ENCODE measurements around the gene ANK3. TPM values are rescaled to one million over a fixed set of nuclear protein-coding genes. Genes with fewer than 3 reads are reported as not detected.

The ANK3 gene
- total RNA-seq, 1 donor from 2014 or later = 35.1 TPM

DNA sequence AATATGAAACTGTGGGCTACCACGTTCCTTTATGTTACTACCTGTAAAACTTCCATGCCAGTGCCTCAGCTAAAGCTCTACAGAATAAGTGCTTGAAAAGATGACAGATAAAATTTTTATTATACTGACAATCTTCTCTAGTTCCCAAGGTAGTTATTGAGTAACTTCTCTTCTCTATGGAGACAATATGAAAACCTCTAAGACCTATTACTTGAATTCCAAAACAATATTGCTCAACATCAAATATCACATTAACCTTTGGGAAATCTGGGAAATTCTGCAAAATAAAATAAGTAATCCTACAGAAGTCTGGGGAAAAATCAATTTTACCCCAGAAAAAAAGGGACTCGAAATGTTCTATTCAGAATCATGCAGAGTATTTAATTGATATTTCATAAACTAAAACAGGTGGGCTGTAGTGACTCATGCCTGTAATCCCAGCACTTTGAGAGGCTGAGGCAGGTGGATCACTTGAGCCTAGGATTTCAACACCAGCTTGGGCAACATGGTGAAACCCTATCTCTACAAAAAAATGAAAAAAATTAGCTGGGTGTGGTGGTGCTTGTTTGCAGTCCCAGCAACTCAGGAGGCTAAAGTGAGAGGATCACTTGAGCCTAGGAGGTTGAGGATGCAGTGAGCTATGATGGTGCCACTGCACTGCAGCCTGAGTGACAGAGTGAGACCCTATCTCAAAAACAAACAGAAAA is 23.8 kb upstream of the ANK3 start:
- Mint-ChIP-seq H3K27me3 (ENCODE audit: low read depth) (no peaks in the 10 kb centered on the region), H3K36me3 (ENCODE audit: low read depth) (no peaks in the 10 kb centered on the region), H3K9me3 (ENCODE audit: low read depth) (no peaks in the 10 kb centered on the region), H3K4me1 (ENCODE audit: low read depth) (peaks cover 56% of the 10 kb centered on the region), H3K27ac (ENCODE audit: unreplicated experiment) (no peak overlapping the region), H3K4me3 (ENCODE audit: unreplicated experiment) (no peak overlapping the region)
- no peak for DNase-seq (ENCODE audit: low spot score)
- TF ChIP-seq, protein P1, sequence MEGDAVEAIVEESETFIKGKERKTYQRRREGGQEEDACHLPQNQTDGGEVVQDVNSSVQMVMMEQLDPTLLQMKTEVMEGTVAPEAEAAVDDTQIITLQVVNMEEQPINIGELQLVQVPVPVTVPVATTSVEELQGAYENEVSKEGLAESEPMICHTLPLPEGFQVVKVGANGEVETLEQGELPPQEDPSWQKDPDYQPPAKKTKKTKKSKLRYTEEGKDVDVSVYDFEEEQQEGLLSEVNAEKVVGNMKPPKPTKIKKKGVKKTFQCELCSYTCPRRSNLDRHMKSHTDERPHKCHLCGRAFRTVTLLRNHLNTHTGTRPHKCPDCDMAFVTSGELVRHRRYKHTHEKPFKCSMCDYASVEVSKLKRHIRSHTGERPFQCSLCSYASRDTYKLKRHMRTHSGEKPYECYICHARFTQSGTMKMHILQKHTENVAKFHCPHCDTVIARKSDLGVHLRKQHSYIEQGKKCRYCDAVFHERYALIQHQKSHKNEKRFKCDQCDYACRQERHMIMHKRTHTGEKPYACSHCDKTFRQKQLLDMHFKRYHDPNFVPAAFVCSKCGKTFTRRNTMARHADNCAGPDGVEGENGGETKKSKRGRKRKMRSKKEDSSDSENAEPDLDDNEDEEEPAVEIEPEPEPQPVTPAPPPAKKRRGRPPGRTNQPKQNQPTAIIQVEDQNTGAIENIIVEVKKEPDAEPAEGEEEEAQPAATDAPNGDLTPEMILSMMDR (IDR thresholded peaks at IDR 0.05) = no peak

DNA sequence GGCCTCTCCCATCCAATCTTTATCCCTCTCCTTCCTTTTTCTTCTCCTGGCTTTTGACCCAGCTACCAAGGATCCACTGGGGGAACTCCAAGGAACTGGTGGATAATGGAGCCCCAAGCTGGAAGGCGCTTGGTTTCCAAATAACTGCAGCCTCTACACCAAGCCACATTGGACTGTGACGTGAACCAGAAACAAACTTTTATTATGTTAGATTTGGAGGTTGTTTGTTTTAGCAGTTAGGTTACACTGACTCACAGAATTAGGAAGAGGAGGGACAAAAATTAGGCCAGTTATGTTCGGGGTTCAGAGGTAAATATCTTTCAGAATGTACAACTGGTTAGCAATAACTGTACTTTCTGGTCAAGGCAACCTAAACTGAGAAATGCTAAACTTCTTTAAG is 21.3 kb upstream of the ANK3 start:
- H3K9me3 Mint-ChIP-seq (ENCODE audit: low read depth) = no peaks in the 10 kb centered on the region
- no peak overlapping the region for H3K4me3 Mint-ChIP-seq (ENCODE audit: unreplicated experiment)
- H3K27me3 Mint-ChIP-seq (ENCODE audit: low read depth) = no peaks in the 10 kb centered on the region
- TF ChIP-seq, protein P1 (IDR thresholded peaks at IDR 0.05) = no peak
- H3K4me1 Mint-ChIP-seq (ENCODE audit: low read depth) = peaks cover 36% of the 10 kb centered on the region
- no peaks in the 10 kb centered on the region for H3K36me3 Mint-ChIP-seq (ENCODE audit: low read depth)
- H3K27ac Mint-ChIP-seq (ENCODE audit: unreplicated experiment) = no peak overlapping the region
- DNase-seq (ENCODE audit: low spot score) = no peak

DNA sequence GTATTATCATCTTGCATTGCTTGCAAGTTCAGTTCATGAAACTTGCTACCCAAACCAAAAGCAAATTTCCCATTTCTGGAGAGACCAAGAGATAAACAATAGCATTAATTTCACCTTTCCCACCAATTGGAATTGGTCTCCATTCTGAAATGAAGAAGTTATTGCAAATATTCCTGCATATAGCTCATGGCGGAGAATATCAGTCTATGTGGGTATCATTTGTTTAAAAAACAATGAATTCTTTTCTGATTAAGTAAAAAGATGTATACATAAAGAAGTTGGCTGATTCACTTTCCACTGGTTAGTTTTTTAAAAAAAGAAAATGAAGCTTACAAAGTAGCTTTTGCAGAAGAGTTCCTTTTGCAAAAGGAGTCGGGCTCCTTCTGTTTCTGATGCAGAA is 19.5 kb upstream of the ANK3 start:
- no peak for DNase-seq (ENCODE audit: low spot score)
- H3K4me3 Mint-ChIP-seq (ENCODE audit: unreplicated experiment) = no peak overlapping the region
- TF ChIP-seq, protein P1 (IDR thresholded peaks at IDR 0.05) = no peak
- H3K27me3 Mint-ChIP-seq (ENCODE audit: low read depth) = no peaks in the 10 kb centered on the region
- no peak overlapping the region for H3K27ac Mint-ChIP-seq (ENCODE audit: unreplicated experiment)
- H3K9me3 Mint-ChIP-seq (ENCODE audit: low read depth) = peaks cover 6% of the 10 kb centered on the region
- H3K36me3 Mint-ChIP-seq (ENCODE audit: low read depth) = peaks cover 2% of the 10 kb centered on the region
- H3K4me1 Mint-ChIP-seq (ENCODE audit: low read depth) = peaks cover 21% of the 10 kb centered on the region

DNA sequence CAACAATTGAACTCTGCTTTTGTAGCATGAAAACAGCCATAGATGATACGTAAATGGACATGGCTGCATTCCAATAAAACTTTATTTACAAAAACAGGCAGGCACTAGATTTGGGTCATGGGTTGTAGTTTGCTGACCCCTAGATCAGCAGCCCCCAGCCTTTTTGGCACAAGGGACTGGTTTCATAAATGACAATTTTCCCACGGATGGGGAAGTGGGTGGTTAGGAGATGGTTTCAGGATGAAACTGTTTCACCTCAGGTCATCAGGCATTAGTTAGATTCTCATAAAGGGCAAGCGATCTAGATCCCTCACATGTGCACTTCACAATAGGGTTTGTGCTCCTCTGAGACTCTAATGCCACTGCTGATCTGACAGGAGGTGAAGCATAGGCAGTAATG is 16.5 kb upstream of the ANK3 start:
- H3K36me3 Mint-ChIP-seq (ENCODE audit: low read depth) = peaks cover 2% of the 10 kb centered on the region
- peaks cover 11% of the 10 kb centered on the region for H3K9me3 Mint-ChIP-seq (ENCODE audit: low read depth)
- no peak overlapping the region for H3K27ac Mint-ChIP-seq (ENCODE audit: unreplicated experiment)
- no peak overlapping the region for H3K4me3 Mint-ChIP-seq (ENCODE audit: unreplicated experiment)
- DNase-seq (ENCODE audit: low spot score) = no peak
- TF ChIP-seq, protein P1 (IDR thresholded peaks at IDR 0.05) = no peak
- H3K27me3 Mint-ChIP-seq (ENCODE audit: low read depth) = no peaks in the 10 kb centered on the region
- H3K4me1 Mint-ChIP-seq (ENCODE audit: low read depth) = peaks cover 13% of the 10 kb centered on the region

DNA sequence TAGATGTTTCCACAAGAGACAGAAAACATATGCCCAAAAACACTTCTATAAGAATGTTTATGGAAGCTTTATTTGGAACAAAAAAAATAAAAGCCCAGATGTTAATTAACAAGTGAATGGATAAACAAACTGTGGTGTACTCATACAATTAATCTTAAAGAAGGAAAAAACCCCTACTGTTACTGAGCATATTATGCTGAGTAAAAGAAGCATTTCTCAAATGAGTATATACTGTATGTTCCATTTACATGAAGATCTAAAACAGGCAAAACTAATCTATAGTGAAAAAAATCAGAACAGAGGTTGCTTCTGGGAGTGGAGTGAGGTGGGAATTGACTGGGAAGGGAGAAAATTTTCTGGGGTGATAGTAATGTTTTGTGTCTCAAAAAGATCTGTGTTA is 15.5 kb upstream of the ANK3 start:
- DNase-seq (ENCODE audit: low spot score) = no peak
- peaks cover 2% of the 10 kb centered on the region for H3K36me3 Mint-ChIP-seq (ENCODE audit: low read depth)

More for the DNA sequence above, 15.5 kb upstream of the ANK3 start:
- Mint-ChIP-seq H3K4me1 (ENCODE audit: low read depth) (peaks cover 6% of the 10 kb centered on the region), H3K27me3 (ENCODE audit: low read depth) (no peaks in the 10 kb centered on the region), H3K27ac (ENCODE audit: unreplicated experiment) (no peak overlapping the region), H3K4me3 (ENCODE audit: unreplicated experiment) (no peak overlapping the region), H3K9me3 (ENCODE audit: low read depth) (peaks cover 11% of the 10 kb centered on the region)
- TF ChIP-seq, protein P1 (IDR thresholded peaks at IDR 0.05) = no peak
